G401 (cell line): ENCODE results near the gene ARSG. TPM values are rescaled to one million over a fixed set of nuclear protein-coding genes. Genes with fewer than 3 reads are reported as not detected.
A peak's percentile ranks its signal among the peaks of the same experiment; 100 is the strongest.
"Not testable (repeated sequence)": the region's sequence is repeated elsewhere in the genome, so short reads cannot be mapped to it uniquely, and the experiment has no call there.

Experiments
- DNase-seq: peaks from one replicate; pipeline ENCODE4 v3.0.0-alpha.2; 2015; ENCODE audit warnings: low spot score
- in situ Hi-C: cut with HindIII; loops from 2 replicates; pipeline ENCODE4 v1.10.0; 2016; ENCODE audit warnings: low sequenced_read_pairs, mixed read lengths
- total RNA-seq: library from RNA; depleted of rRNA; stranded (reverse); fragments of >200 nt; shearing (Covaris generic); gene quantifications from 2 replicates; pipeline ENCODE4 v1.2.3, GENCODE V29; 2014

ARSG gene
- total RNA-seq, 1 experiment from 2014 or later, result 4.3 TPM

GRCh38 chr17:68407656-68408055 is 116.4 kb downstream of the ARSG start:
- in situ Hi-C loops, result not testable (repeated sequence)

GRCh38 chr17:68413597-68414560 is 122.6 kb downstream of the ARSG start:
- in situ Hi-C loops, result not testable (repeated sequence)
- peak; percentile 34 for DNase-seq

More at GRCh38 chr17:68407656-68408055, 116.4 kb downstream of the ARSG start:
- DNase-seq, result not testable (repeated sequence)

- DNase-seq, in situ Hi-C loops: not testable (repeated sequence)
Observed at GRCh38 chr17:68414901-68415300, 123.6 kb downstream of the ARSG start.

GRCh38 chr17:68417317-68417716 is 126.0 kb downstream of the ARSG start:
- in situ Hi-C loops, result no loop called here
- no peak for DNase-seq

- DNase-seq, result no peak
- in situ Hi-C loops, result no loop called here
Observed at GRCh38 chr17:68418876-68419275, 127.6 kb downstream of the ARSG start.

GRCh38 chr17:68420065-68420464 is 128.8 kb downstream of the ARSG start:
- DNase-seq, result no peak
- in situ Hi-C loops, result no loop called here

- in situ Hi-C loops, result no loop called here
Observed at GRCh38 chr17:68421486-68421885, 130.2 kb downstream of the ARSG start.

GRCh38 chr17:68422821-68423220 is 131.5 kb downstream of the ARSG start:
- in situ Hi-C loops, result no loop called here
- no peak for DNase-seq

More at GRCh38 chr17:68421486-68421885, 130.2 kb downstream of the ARSG start:
- no peak for DNase-seq

GRCh38 chr17:68423251-68423650 is 132.0 kb downstream of the ARSG start:
- no peak for DNase-seq
- in situ Hi-C loops, result no loop called here

- DNase-seq, result no peak
- in situ Hi-C loops, result no loop called here
Observed at GRCh38 chr17:68424203-68424602, 132.9 kb downstream of the ARSG start.

GRCh38 chr17:68424861-68425260 is 133.6 kb downstream of the ARSG start:
- DNase-seq, result no peak
- in situ Hi-C loops, result no loop called here

- in situ Hi-C loops, result no loop called here
- DNase-seq, result no peak
Observed at GRCh38 chr17:68425979-68426378, 134.7 kb downstream of the ARSG start.

GRCh38 chr17:68427575-68427974 is 136.3 kb downstream of the ARSG start:
- in situ Hi-C loops, result no loop called here

GRCh38 chr17:68428498-68429172 is 137.3 kb downstream of the ARSG start:
- in situ Hi-C loops, result no loop called here

More at GRCh38 chr17:68427575-68427974, 136.3 kb downstream of the ARSG start:
- no peak for DNase-seq

GRCh38 chr17:68429881-68430280 is 138.6 kb downstream of the ARSG start:
- in situ Hi-C loops, result no loop called here
- DNase-seq, result no peak

More at GRCh38 chr17:68428498-68429172, 137.3 kb downstream of the ARSG start:
- no peak for DNase-seq

GRCh38 chr17:68431045-68431608 is 139.8 kb downstream of the ARSG start:
- in situ Hi-C loops, result no loop called here
- DNase-seq, result peak; percentile 85

- in situ Hi-C loops, result no loop called here
Observed at GRCh38 chr17:68431661-68432071, 140.4 kb downstream of the ARSG start.

GRCh38 chr17:68432086-68432864 is 141.0 kb downstream of the ARSG start:
- in situ Hi-C loops, result no loop called here
- peak; percentile 46 for DNase-seq

More at GRCh38 chr17:68431661-68432071, 140.4 kb downstream of the ARSG start:
- DNase-seq, result peak; percentile 69

- no peak for DNase-seq
- in situ Hi-C loops, result no loop called here
Observed at GRCh38 chr17:68433211-68433610, 141.9 kb downstream of the ARSG start.
